ENCODE results near the gene PBX1.

GRCh38 chr1:164651351-164651951 lies 92.5 kb downstream of the PBX1 start:
- TF ChIP-seq CTCF (IDR thresholded peaks at IDR 0.05) (no peak), POLR2AphosphoS5 (IDR thresholded peaks at IDR 0.05) (no peak)
